ENCODE data around the gene QPCTL. TPM values are rescaled to one million over a fixed set of nuclear protein-coding genes. Genes with fewer than 3 reads are reported as not detected.

QPCTL gene
- total and polyA plus RNA-seq, 9 of the 15 experiments (the other 6 are each of a cell fraction or from before 2014, with no cell fraction given), result 0.99 to 31.3 (median 12.7) TPM

GRCh38 chr19:45739498-45740439 lies 47.3 kb downstream of the QPCTL start (continued):
- TF ChIP-seq ZBTB34 (CRISPR knock-in tag; IDR thresholded peaks at IDR 0.05) (no peak), JUN (IDR thresholded peaks at IDR 0.05; ENCODE audit: borderline replicate concordance, low read depth, low read length) (no peak), JUN (CRISPR knock-in tag; IDR thresholded peaks at IDR 0.05; ENCODE audit: borderline replicate concordance) (no peak), SMARCB1 (IDR thresholded peaks at IDR 0.05; ENCODE audit: insufficient read length, low read depth) (no peak), HSF4 (CRISPR knock-in tag; IDR thresholded peaks at IDR 0.05; ENCODE audit: borderline replicate concordance) (0 out of 2 replicates have a peak, but pooled peaks have one; percentile 17), RB1 (IDR thresholded peaks at IDR 0.05; ENCODE audit: low read depth) (no peak), EWSR1 (IDR thresholded peaks at IDR 0.05; ENCODE audit: borderline replicate concordance, low read depth, partially characterized antibody) (no peak), L3MBTL2 (IDR thresholded peaks at IDR 0.05) (peak; percentile 87), KDM4B (IDR thresholded peaks at IDR 0.05; ENCODE audit: borderline replicate concordance in 2 of 2, low read depth in 1 of 2) (no peak), ZNF444 (CRISPR knock-in tag; IDR thresholded peaks at IDR 0.05) (no peak), SMARCC2 (IDR thresholded peaks at IDR 0.05; ENCODE audit: low read depth) (no peak), NFE2 (IDR thresholded peaks at IDR 0.05; ENCODE audit: low read depth) (no peak), ZNF232 (CRISPR knock-in tag; IDR thresholded peaks at IDR 0.05) (no peak), POLR2AphosphoS2 (IDR thresholded peaks at IDR 0.05; ENCODE audit: low read length) (no peak), ESRRA (IDR thresholded peaks at IDR 0.05; ENCODE audit: borderline replicate concordance, low read depth) (peak; percentile 93), STAT5B (CRISPR knock-in tag; IDR thresholded peaks at IDR 0.05) (no peak), ATF2 (CRISPR knock-in tag; IDR thresholded peaks at IDR 0.05) (no peak), CXXC5 (CRISPR knock-in tag; IDR thresholded peaks at IDR 0.05) (peak; percentile 30; the same call in 1 of the 2 replicates), HDAC1 (IDR thresholded peaks at IDR 0.05) (peak in 1 of 2 experiments; percentile 46; a peak in 1 of 4 replicates), POLR2AphosphoS5 (IDR thresholded peaks at IDR 0.05; ENCODE audit: control insufficient read depth, insufficient read depth, low read depth, low read length) (peak; percentile 81), NFIX (CRISPR knock-in tag; IDR thresholded peaks at IDR 0.05; ENCODE audit: low read depth) (no peak), EHMT2 (IDR thresholded peaks at IDR 0.05) (peak; percentile 79), MYNN (IDR thresholded peaks at IDR 0.05) (no peak), MYNN (CRISPR knock-in tag; IDR thresholded peaks at IDR 0.05) (no peak)
- TF ChIP-seq, protein P1, sequence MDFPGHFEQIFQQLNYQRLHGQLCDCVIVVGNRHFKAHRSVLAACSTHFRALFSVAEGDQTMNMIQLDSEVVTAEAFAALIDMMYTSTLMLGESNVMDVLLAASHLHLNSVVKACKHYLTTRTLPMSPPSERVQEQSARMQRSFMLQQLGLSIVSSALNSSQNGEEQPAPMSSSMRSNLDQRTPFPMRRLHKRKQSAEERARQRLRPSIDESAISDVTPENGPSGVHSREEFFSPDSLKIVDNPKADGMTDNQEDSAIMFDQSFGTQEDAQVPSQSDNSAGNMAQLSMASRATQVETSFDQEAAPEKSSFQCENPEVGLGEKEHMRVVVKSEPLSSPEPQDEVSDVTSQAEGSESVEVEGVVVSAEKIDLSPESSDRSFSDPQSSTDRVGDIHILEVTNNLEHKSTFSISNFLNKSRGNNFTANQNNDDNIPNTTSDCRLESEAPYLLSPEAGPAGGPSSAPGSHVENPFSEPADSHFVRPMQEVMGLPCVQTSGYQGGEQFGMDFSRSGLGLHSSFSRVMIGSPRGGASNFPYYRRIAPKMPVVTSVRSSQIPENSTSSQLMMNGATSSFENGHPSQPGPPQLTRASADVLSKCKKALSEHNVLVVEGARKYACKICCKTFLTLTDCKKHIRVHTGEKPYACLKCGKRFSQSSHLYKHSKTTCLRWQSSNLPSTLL (IDR thresholded peaks at IDR 0.05), result no peak

Data from K562 (cell line).